ENCODE measurements around the gene NUAK1.

GRCh38 chr12:106139422-106140171 is 843 bp upstream of the NUAK1 start:
- TF ChIP-seq, protein P1, sequence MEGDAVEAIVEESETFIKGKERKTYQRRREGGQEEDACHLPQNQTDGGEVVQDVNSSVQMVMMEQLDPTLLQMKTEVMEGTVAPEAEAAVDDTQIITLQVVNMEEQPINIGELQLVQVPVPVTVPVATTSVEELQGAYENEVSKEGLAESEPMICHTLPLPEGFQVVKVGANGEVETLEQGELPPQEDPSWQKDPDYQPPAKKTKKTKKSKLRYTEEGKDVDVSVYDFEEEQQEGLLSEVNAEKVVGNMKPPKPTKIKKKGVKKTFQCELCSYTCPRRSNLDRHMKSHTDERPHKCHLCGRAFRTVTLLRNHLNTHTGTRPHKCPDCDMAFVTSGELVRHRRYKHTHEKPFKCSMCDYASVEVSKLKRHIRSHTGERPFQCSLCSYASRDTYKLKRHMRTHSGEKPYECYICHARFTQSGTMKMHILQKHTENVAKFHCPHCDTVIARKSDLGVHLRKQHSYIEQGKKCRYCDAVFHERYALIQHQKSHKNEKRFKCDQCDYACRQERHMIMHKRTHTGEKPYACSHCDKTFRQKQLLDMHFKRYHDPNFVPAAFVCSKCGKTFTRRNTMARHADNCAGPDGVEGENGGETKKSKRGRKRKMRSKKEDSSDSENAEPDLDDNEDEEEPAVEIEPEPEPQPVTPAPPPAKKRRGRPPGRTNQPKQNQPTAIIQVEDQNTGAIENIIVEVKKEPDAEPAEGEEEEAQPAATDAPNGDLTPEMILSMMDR (conservative IDR thresholded peaks at IDR 0.05; ENCODE audit: low read depth in 2 of 2) = no peak
- TF ChIP-seq POLR2AphosphoS5 (IDR thresholded peaks at IDR 0.05; ENCODE audit: low read depth) (no peak; the same call in 1 of the 2 replicates), STAT1 (IDR thresholded peaks at IDR 0.05; ENCODE audit: unreplicated experiment) (no peak), EZH2phosphoT487 (IDR thresholded peaks at IDR 0.05; ENCODE audit: unreplicated experiment) (no peak), NANOG (IDR thresholded peaks at IDR 0.05; ENCODE audit: borderline replicate concordance) (no peak), EZH2 (IDR thresholded peaks at IDR 0.05; ENCODE audit: low read depth, unreplicated experiment) (no peak), CREB1 (CRISPR knock-in tag; IDR thresholded peaks at IDR 0.05; ENCODE audit: low read depth) (peak; percentile 50), ETS1 (IDR thresholded peaks at IDR 0.05) (no peak), JUNB (IDR thresholded peaks at IDR 0.05; ENCODE audit: unreplicated experiment) (no peak), ZNF331 (CRISPR knock-in tag; IDR thresholded peaks at IDR 0.05; ENCODE audit: low read depth) (no peak), ZNF114 (CRISPR knock-in tag; IDR thresholded peaks at IDR 0.05) (no peak)
- TF ChIP-seq, protein P2, sequence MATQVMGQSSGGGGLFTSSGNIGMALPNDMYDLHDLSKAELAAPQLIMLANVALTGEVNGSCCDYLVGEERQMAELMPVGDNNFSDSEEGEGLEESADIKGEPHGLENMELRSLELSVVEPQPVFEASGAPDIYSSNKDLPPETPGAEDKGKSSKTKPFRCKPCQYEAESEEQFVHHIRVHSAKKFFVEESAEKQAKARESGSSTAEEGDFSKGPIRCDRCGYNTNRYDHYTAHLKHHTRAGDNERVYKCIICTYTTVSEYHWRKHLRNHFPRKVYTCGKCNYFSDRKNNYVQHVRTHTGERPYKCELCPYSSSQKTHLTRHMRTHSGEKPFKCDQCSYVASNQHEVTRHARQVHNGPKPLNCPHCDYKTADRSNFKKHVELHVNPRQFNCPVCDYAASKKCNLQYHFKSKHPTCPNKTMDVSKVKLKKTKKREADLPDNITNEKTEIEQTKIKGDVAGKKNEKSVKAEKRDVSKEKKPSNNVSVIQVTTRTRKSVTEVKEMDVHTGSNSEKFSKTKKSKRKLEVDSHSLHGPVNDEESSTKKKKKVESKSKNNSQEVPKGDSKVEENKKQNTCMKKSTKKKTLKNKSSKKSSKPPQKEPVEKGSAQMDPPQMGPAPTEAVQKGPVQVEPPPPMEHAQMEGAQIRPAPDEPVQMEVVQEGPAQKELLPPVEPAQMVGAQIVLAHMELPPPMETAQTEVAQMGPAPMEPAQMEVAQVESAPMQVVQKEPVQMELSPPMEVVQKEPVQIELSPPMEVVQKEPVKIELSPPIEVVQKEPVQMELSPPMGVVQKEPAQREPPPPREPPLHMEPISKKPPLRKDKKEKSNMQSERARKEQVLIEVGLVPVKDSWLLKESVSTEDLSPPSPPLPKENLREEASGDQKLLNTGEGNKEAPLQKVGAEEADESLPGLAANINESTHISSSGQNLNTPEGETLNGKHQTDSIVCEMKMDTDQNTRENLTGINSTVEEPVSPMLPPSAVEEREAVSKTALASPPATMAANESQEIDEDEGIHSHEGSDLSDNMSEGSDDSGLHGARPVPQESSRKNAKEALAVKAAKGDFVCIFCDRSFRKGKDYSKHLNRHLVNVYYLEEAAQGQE (IDR thresholded peaks at IDR 0.05; ENCODE audit: unreplicated experiment) = no peak
- TF ChIP-seq, protein P3, sequence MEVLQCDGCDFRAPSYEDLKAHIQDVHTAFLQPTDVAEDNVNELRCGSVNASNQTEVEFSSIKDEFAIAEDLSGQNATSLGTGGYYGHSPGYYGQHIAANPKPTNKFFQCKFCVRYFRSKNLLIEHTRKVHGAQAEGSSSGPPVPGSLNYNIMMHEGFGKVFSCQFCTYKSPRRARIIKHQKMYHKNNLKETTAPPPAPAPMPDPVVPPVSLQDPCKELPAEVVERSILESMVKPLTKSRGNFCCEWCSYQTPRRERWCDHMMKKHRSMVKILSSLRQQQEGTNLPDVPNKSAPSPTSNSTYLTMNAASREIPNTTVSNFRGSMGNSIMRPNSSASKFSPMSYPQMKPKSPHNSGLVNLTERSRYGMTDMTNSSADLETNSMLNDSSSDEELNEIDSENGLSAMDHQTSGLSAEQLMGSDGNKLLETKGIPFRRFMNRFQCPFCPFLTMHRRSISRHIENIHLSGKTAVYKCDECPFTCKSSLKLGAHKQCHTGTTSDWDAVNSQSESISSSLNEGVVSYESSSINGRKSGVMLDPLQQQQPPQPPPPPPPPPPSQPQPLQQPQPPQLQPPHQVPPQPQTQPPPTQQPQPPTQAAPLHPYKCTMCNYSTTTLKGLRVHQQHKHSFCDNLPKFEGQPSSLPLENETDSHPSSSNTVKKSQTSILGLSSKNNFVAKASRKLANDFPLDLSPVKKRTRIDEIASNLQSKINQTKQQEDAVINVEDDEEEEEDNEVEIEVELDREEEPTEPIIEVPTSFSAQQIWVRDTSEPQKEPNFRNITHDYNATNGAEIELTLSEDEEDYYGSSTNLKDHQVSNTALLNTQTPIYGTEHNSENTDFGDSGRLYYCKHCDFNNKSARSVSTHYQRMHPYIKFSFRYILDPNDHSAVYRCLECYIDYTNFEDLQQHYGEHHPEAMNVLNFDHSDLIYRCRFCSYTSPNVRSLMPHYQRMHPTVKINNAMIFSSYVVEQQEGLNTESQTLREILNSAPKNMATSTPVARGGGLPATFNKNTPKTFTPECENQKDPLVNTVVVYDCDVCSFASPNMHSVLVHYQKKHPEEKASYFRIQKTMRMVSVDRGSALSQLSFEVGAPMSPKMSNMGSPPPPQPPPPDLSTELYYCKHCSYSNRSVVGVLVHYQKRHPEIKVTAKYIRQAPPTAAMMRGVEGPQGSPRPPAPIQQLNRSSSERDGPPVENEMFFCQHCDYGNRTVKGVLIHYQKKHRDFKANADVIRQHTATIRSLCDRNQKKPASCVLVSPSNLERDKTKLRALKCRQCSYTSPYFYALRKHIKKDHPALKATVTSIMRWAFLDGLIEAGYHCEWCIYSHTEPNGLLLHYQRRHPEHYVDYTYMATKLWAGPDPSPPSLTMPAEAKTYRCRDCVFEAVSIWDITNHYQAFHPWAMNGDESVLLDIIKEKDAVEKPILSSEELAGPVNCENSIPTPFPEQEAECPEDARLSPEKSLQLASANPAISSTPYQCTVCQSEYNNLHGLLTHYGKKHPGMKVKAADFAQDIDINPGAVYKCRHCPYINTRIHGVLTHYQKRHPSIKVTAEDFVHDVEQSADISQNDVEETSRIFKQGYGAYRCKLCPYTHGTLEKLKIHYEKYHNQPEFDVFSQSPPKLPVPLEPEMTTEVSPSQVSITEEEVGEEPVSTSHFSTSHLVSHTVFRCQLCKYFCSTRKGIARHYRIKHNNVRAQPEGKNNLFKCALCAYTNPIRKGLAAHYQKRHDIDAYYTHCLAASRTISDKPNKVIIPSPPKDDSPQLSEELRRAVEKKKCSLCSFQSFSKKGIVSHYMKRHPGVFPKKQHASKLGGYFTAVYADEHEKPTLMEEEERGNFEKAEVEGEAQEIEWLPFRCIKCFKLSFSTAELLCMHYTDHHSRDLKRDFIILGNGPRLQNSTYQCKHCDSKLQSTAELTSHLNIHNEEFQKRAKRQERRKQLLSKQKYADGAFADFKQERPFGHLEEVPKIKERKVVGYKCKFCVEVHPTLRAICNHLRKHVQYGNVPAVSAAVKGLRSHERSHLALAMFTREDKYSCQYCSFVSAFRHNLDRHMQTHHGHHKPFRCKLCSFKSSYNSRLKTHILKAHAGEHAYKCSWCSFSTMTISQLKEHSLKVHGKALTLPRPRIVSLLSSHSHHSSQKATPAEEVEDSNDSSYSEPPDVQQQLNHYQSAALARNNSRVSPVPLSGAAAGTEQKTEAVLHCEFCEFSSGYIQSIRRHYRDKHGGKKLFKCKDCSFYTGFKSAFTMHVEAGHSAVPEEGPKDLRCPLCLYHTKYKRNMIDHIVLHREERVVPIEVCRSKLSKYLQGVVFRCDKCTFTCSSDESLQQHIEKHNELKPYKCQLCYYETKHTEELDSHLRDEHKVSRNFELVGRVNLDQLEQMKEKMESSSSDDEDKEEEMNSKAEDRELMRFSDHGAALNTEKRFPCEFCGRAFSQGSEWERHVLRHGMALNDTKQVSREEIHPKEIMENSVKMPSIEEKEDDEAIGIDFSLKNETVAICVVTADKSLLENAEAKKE (CRISPR knock-in tag; IDR thresholded peaks at IDR 0.05) = no peak

All from GM23338 (cell line).